Mesenchymal stem cell (in vitro differentiated cells and primary cell): ENCODE results near the gene LRRC74A.
A peak's percentile ranks its signal among the peaks of the same experiment; 100 is the strongest.

Experiments used
- DNase-seq: peaks from one replicate; pipeline ENCODE4 v3.0.0-alpha.2; 2013
- H2AFZ ChIP-seq: one replicate; pipeline ENCODE4 v1.6.1; 2013; ENCODE audit warnings: low read depth, mild to moderate bottlenecking, control low read depth, inconsistent platforms, low read length, moderate library complexity
- H2AK5ac ChIP-seq: 2 replicates; pipeline ENCODE4 v1.6.1; 2013; ENCODE audit warnings: low read length, moderate library complexity, mild to moderate bottlenecking, inconsistent platforms; ENCODE audit not compliant: severe bottlenecking
- H2BK120ac ChIP-seq: one replicate; pipeline ENCODE4 v1.6.1; 2013; ENCODE audit warnings: low read depth, mild to moderate bottlenecking, inconsistent platforms, low read length, moderate library complexity
- H2BK12ac ChIP-seq, 2 experiments: one replicate each; pipeline ENCODE4 v1.6.1; 2013; ENCODE audit warnings: inconsistent platforms in 2 of 2, low read length in 2 of 2, mild to moderate bottlenecking in 2 of 2, moderate library complexity in 2 of 2, control low read depth in 1 of 2
- H2BK15ac ChIP-seq: one replicate; pipeline ENCODE4 v1.6.1; 2013; ENCODE audit warnings: mild to moderate bottlenecking, low read depth, inconsistent platforms; ENCODE audit not compliant: poor library complexity, severe bottlenecking
- H2BK5ac ChIP-seq: 2 replicates; pipeline ENCODE4 v1.6.1; 2013; ENCODE audit warnings: low read depth, mild to moderate bottlenecking, low read length, control low read depth, inconsistent platforms; ENCODE audit not compliant: poor library complexity, severe bottlenecking
- H3K14ac ChIP-seq, 2 experiments: one replicate each; pipeline ENCODE4 v1.6.1; 2013; ENCODE audit warnings: inconsistent platforms in 2 of 2, low read length in 2 of 2, control low read depth in 1 of 2, mild to moderate bottlenecking in 1 of 2, moderate library complexity in 1 of 2
- H3K18ac ChIP-seq, 2 experiments: one replicate each; pipeline ENCODE4 v1.6.1; 2013; ENCODE audit warnings: inconsistent platforms in 2 of 2, low read length in 2 of 2, control low read depth in 1 of 2, low read depth in 1 of 2, mild to moderate bottlenecking in 1 of 2
- H3K23ac ChIP-seq, 2 experiments: one replicate each; pipeline ENCODE4 v1.6.1; 2013; ENCODE audit warnings: inconsistent platforms in 2 of 2, low read length in 2 of 2, mild to moderate bottlenecking in 2 of 2, moderate library complexity in 2 of 2, control low read depth in 1 of 2
- H3K27ac ChIP-seq: 2 replicates; pipeline ENCODE4 v1.5.1; 2013; ENCODE audit warnings: mild to moderate bottlenecking, moderate library complexity, low read length, control low read depth, inconsistent platforms; ENCODE audit not compliant: poor library complexity, severe bottlenecking
- H3K27me3 ChIP-seq, 2 experiments: 2 replicates each; pipeline versions ENCODE4 v1.6.1 to v1.7.0; 2013; ENCODE audit warnings: low read length in 2 of 2, mild to moderate bottlenecking in 2 of 2, moderate library complexity in 2 of 2, control low read depth in 1 of 2, inconsistent platforms in 1 of 2; ENCODE audit not compliant: control insufficient read depth in 1 of 2, insufficient read depth in 1 of 2
- H3K36me3 ChIP-seq, 2 experiments: 2 replicates each; pipeline versions ENCODE4 v1.6.1 to v1.7.0; 2013; ENCODE audit warnings: low read length in 2 of 2, control low read depth in 1 of 2, inconsistent platforms in 1 of 2, low read depth in 1 of 2, mild to moderate bottlenecking in 1 of 2; ENCODE audit not compliant: insufficient read depth in 2 of 2, control insufficient read depth in 1 of 2
- H3K4ac ChIP-seq, 2 experiments: one replicate each; pipeline ENCODE4 v1.6.1; 2013; ENCODE audit warnings: inconsistent platforms in 2 of 2, low read length in 2 of 2, mild to moderate bottlenecking in 2 of 2, moderate library complexity in 2 of 2, control low read depth in 1 of 2, low read depth in 1 of 2
- H3K4me1 ChIP-seq: 2 replicates; pipeline ENCODE4 v1.6.1; 2013; ENCODE audit warnings: low read depth, low read length, control low read depth; ENCODE audit not compliant: control insufficient read depth, insufficient read depth
- H3K4me2 ChIP-seq: 2 replicates; pipeline ENCODE4 v1.6.1; 2013; ENCODE audit warnings: low read length, mild to moderate bottlenecking, inconsistent platforms; ENCODE audit not compliant: poor library complexity, severe bottlenecking
- H3K4me3 ChIP-seq, 2 experiments: 2 replicates each; pipeline versions ENCODE4 v1.5.1 to v1.7.0; 2013; ENCODE audit warnings: low read length in 2 of 2, mild to moderate bottlenecking in 2 of 2, control low read depth in 1 of 2, low read depth in 1 of 2; ENCODE audit not compliant: insufficient read depth in 1 of 2
- H3K79me1 ChIP-seq: replicated peaks from 2 replicates; pipeline ENCODE4 v1.6.1; 2013; ENCODE audit warnings: mild to moderate bottlenecking, control low read depth, low read length, inconsistent platforms; ENCODE audit not compliant: poor library complexity, severe bottlenecking
- H3K9ac ChIP-seq: 2 replicates; pipeline ENCODE4 v1.7.0; 2013; ENCODE audit warnings: mild to moderate bottlenecking, low read length, moderate library complexity
- H3K9me3 ChIP-seq: 2 replicates; pipeline ENCODE4 v1.7.0; 2013; ENCODE audit warnings: mild to moderate bottlenecking, low read length; ENCODE audit not compliant: control insufficient read depth
- H4K8ac ChIP-seq: one replicate; pipeline ENCODE4 v1.6.1; 2013; ENCODE audit warnings: inconsistent platforms, mild to moderate bottlenecking, low read length, moderate library complexity
- H4K91ac ChIP-seq: one replicate; pipeline ENCODE4 v1.6.1; 2013; ENCODE audit warnings: mild to moderate bottlenecking, low read length, inconsistent platforms
- whole genome bisulfite sequencing: methylation state at CpG from one replicate; pipeline ENCODE4 v1.1.7; 2013; ENCODE audit warnings: mixed read lengths; 5-methylcytosine and 5-hydroxymethylcytosine counted together

LRRC74A gene

DNA sequence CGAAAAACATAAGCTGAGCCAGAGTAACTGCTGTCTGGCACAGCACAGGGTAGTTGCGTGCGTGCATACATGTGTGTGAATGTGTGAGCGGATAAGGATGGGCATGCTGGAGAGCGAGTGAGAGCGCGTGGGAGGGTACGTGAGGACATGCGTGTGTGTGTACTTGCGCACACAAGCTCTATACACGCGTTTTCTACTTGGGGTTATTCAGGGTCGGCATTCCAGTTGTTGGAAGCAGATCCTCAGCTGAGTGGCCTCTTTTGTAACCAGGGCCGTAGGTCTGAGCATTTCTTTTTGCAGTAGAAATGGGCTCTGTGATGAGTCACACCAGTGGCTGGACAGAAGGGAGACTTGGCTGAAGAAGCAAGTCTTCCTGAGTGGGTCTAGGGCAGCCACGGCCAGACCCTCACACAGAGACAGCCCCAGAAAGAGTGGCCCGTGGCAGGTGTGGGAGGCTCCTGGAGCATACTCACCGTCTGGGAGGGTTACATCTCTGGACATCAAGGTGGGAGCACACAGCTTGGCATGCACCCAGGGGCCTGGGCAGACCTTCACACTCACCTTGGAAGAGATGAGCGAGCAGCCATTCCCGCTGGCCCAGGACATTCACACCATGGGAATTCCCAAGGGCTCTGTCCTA, 78.0 kb downstream of the LRRC74A start:
- 66% methylated on average over 19 of the region's 19 CpGs for whole genome bisulfite sequencing
- Histone ChIP-seq H2BK12ac (peak overlapping the region; percentile 90 to 94), H4K8ac (peak overlapping the region; percentile 93), H2BK120ac (peak overlapping the region; percentile 71), H3K27me3 (no peaks in the 10 kb centered on the region), H4K91ac (peak overlapping the region; percentile 88), H3K4me3 (peak overlapping the region in 1 of 2 experiments; percentile 60), H2AFZ (no peak overlapping the region), H3K18ac (peak overlapping the region; percentile 91 to 98), H3K23ac (peak overlapping the region in 1 of 2 experiments; percentile 57), H3K27ac (peak overlapping the region; percentile 90), H3K9ac (peak overlapping the region; percentile 87), H3K4ac (peak overlapping the region; percentile 83), H3K4me1 (peaks cover 17% of the 10 kb centered on the region), H3K79me1 (no peaks in the 10 kb centered on the region), H3K4me2 (peak overlapping the region; percentile 41), H3K9me3 (no peaks in the 10 kb centered on the region), H2BK5ac (peak overlapping the region; percentile 87), H2BK15ac (no peak overlapping the region), H3K36me3 (no peaks in the 10 kb centered on the region), H2AK5ac (peak overlapping the region; percentile 99), H3K14ac (peak overlapping the region in 1 of 2 experiments; percentile 75)
- peak; percentile 96 for DNase-seq

DNA sequence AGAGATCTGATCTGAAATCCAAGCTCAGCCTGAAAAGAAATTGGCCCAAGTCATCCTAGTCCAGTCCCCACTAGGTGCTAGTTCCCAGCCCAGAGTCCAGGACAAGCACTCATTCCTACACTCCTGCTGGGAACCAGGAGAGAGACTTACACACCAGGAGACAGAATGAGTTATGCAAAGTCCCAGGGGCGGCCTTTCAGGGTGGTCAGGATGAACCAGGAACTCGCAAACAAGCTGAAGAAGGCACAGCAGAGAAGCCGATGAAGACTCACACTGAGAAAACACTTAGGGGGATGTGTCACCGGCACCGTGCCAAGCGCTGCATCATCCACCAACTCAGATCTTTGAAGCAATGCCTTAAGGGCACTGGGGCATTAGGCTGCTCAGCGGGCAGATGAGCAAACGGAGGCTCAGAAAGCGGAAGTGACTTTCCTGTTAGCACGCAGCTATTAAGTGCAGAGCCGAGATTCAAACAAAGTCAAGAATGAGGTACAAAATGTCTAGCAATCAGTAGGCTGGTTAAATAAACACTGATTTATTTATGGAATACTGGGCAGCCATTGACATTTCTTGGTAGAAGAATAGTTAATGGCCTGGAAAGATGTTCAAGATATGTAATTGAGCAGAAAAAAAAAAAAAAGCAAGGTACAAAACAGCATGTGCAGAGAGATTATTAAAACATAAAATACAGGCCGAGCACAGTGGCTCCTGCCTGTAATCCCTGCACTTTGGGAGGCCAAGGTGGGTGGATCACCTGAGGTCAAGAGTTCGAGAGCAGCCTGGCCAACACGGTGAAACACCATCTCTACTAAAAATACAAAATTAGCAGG, 78.7 kb downstream of the LRRC74A start:
- peak overlapping the region; percentile 70 for H2BK15ac ChIP-seq
- H3K4ac ChIP-seq, result peak overlapping the region; percentile 83
- no peaks in the 10 kb centered on the region for H3K9me3 ChIP-seq
- H2AFZ ChIP-seq, result no peak overlapping the region
- H3K27ac ChIP-seq, result peak overlapping the region; percentile 90
- H3K36me3 ChIP-seq, result no peaks in the 10 kb centered on the region
- DNase-seq, result peak; percentile 98
- H2BK5ac ChIP-seq, result peak overlapping the region; percentile 87
- H2BK12ac ChIP-seq, result peak overlapping the region; percentile 90 to 94
- H3K79me1 ChIP-seq, result no peaks in the 10 kb centered on the region
- H2AK5ac ChIP-seq, result peak overlapping the region; percentile 99
- H3K14ac ChIP-seq, result no peak overlapping the region
- H2BK120ac ChIP-seq, result peak overlapping the region; percentile 71
- peak overlapping the region; percentile 87 for H3K9ac ChIP-seq
- peak overlapping the region in 1 of 2 experiments; percentile 57 for H3K23ac ChIP-seq
- peak overlapping the region; percentile 84 to 91 for H3K18ac ChIP-seq
- peak overlapping the region in 1 of 2 experiments; percentile 60 for H3K4me3 ChIP-seq
- H3K4me1 ChIP-seq, result peaks cover 15% of the 10 kb centered on the region
- H3K4me2 ChIP-seq, result peak overlapping the region; percentile 41
- peak overlapping the region; percentile 88 for H4K91ac ChIP-seq
- no peaks in the 10 kb centered on the region for H3K27me3 ChIP-seq
- peak overlapping the region; percentile 93 for H4K8ac ChIP-seq
- 40% methylated on average over 13 of the region's 14 CpGs for WGBS

DNA sequence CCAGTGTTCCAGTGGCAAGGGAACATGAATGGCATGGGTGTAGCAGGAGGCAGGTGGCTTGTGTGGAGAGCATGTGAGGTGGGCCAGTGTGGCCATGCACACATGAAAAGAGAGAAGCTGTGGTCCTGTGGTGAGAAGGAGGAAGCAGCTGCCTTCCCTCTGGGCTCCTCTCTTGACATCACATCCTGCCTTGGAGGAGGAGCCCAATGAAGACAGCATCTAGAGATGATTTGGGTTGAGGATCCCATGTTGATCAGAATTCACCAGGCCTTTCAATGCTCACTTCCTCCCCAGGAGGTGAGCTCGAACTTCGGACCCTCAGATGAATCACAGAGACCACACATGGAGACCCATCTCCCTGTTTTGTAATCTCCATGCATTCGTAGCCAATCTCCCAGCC, 82.6 kb downstream of the LRRC74A start:
- Histone ChIP-seq H3K18ac (peak overlapping the region in 1 of 2 experiments; percentile 82), H2BK12ac (peak overlapping the region in 1 of 2 experiments; percentile 73), H3K23ac (no peak overlapping the region), H3K27me3 (no peaks in the 10 kb centered on the region), H2AFZ (no peak overlapping the region), H3K4me1 (peaks cover 22% of the 10 kb centered on the region), H3K9ac (no peak overlapping the region), H3K79me1 (peaks cover 1% of the 10 kb centered on the region), H3K9me3 (no peaks in the 10 kb centered on the region), H3K4me2 (no peak overlapping the region), H3K4me3 (no peak overlapping the region), H2BK120ac (no peak overlapping the region), H2BK5ac (no peak overlapping the region), H3K27ac (no peak overlapping the region), H2AK5ac (peak overlapping the region; percentile 21), H4K91ac (peak overlapping the region; percentile 80), H3K4ac (no peak overlapping the region), H4K8ac (no peak overlapping the region), H3K14ac (no peak overlapping the region), H2BK15ac (no peak overlapping the region), H3K36me3 (no peaks in the 10 kb centered on the region)
- WGBS, result 78% methylated on average over 3 of the region's 3 CpGs
- no peak for DNase-seq

DNA sequence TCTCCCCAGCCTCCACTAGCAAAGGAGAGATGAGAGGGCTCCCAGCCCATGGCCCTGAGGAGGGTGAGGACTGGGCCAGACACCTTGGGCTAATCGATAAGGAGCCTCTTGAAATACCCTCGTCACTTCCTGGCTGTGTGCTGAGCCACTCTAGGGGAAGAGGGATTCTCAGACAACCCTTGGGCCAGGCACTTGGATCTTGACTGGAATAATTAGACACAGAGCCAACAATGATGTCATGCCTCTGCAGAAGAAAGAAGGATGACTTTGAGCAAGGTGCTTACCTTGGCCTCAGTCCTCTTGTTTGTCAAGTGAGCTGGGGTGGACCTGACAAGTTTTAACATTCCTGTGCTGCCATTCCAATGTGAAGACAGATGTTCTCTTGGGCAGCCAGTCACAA, 83.1 kb downstream of the LRRC74A start:
- Histone ChIP-seq H3K9ac (no peak overlapping the region), H2BK120ac (no peak overlapping the region), H3K23ac (no peak overlapping the region), H2BK5ac (no peak overlapping the region), H3K4me2 (no peak overlapping the region), H3K4me3 (no peak overlapping the region), H3K4ac (no peak overlapping the region), H4K91ac (no peak overlapping the region), H3K79me1 (peaks cover 4% of the 10 kb centered on the region), H2AFZ (no peak overlapping the region), H3K14ac (no peak overlapping the region), H3K27ac (no peak overlapping the region), H3K18ac (peak overlapping the region in 1 of 2 experiments; percentile 46), H4K8ac (no peak overlapping the region), H3K9me3 (no peaks in the 10 kb centered on the region), H2BK12ac (no peak overlapping the region), H2BK15ac (no peak overlapping the region), H3K4me1 (peaks cover 21% of the 10 kb centered on the region), H3K27me3 (no peaks in the 10 kb centered on the region), H3K36me3 (no peaks in the 10 kb centered on the region), H2AK5ac (peak overlapping the region; percentile 21)
- WGBS, result 71% methylated on average over 2 of the region's 2 CpGs
- DNase-seq, result no peak
